HCT116 (cell line): Measurements from ENCODE around the gene HIP1. TPM values are rescaled to one million over a fixed set of nuclear protein-coding genes. Genes with fewer than 3 reads are reported as not detected.

Experiments
- ATAC-seq: fragments of 200-7000 bp; cut with Tn5 transposase; 2 replicates; pipeline ENCODE4 v1.9.1; 2020; ENCODE audit warnings: mild to moderate bottlenecking, moderate library complexity
- BruUV-seq: library from RNA; stranded (reverse); fragments of 400-500 nt; replicated peaks from 2 replicates; lab custom pipeline; 2021; lab: Mats Ljungman, UMichigan
- CTCF ChIA-PET: fragments of 300-600 bp; sonication (Branson Sonifier 250); formaldehyde crosslinking; loops from one replicate; lab custom pipeline; 2021; ENCODE audit warnings: antibody characterized with exemption; lab: Charles Lee
- POLR2A ChIA-PET: fragments of 300-600, 350-600 bp; sonication (Branson Sonifier 250); formaldehyde crosslinking; loops from one replicate; lab custom pipeline; 2021; ENCODE audit warnings: antibody characterized with exemption; lab: Charles Lee
- RAD21 ChIA-PET, 2 experiments: fragments of 300-600 bp; sonication (Branson Sonifier 250); formaldehyde crosslinking; loops; one replicate each; lab custom pipeline; 2023; ENCODE audit warnings: low total read pairs in 2 of 2; ENCODE audit not compliant: uncharacterized antibody in 2 of 2, unreplicated experiment in 2 of 2, low non-redundant PET in 1 of 2; lab: Charles Lee
- DNase-seq: peaks from one replicate; pipeline ENCODE4 v3.0.0-alpha.2; 2010; ENCODE audit warnings: low read depth, low spot score
- H2AFZ ChIP-seq: fragments of 200-600 bp; shearing (Covaris generic), sonication (generic); 2 replicates; pipeline ENCODE4 v1.6.1; 2017; ENCODE audit warnings: low read depth, mixed run types, mixed read lengths, antibody characterized with exemption, low read length; ENCODE audit not compliant: poor library complexity, severe bottlenecking
- H3K27ac ChIP-seq: 2 replicates; pipeline ENCODE4 v1.5.1; 2012; ENCODE audit warnings: low read depth, low read length
- H3K27me3 ChIP-seq: fragments of 200-600 bp; sonication (generic); 2 replicates; pipeline ENCODE4 v1.6.1; 2016; ENCODE audit warnings: mixed run types, low read length, mixed read lengths; ENCODE audit not compliant: insufficient read depth
- H3K36me3 ChIP-seq, 2 experiments: fragments of 200-500 bp in 1 of 2; fragments of 200-600 bp in 1 of 2; sonication (Bioruptor generic) in 1 of 2; sonication (generic) in 1 of 2; 2 replicates each; pipeline versions ENCODE4 v1.5.1 to v1.6.1; 2014 to 2016; ENCODE audit warnings: low read length in 2 of 2, inconsistent platforms in 1 of 2, mixed read lengths in 1 of 2, mixed run types in 1 of 2; ENCODE audit not compliant: insufficient read depth in 2 of 2, control insufficient read depth in 1 of 2
- H3K4me1 ChIP-seq, 2 experiments: fragments of 200-600 bp in 1 of 2; sonication (generic) in 1 of 2; 2 replicates each; pipeline versions ENCODE4 v1.5.1 to v1.6.1; 2012 to 2017; ENCODE audit warnings: low read length in 2 of 2, inconsistent platforms in 1 of 2, mild to moderate bottlenecking in 1 of 2, mixed read lengths in 1 of 2, mixed run types in 1 of 2, moderate library complexity in 1 of 2; ENCODE audit not compliant: insufficient read depth in 2 of 2, control insufficient read depth in 1 of 2
- H3K4me2 ChIP-seq: fragments of 200-600 bp; sonication (generic); 2 replicates; pipeline ENCODE4 v1.6.1; 2017; ENCODE audit warnings: mixed run types, low read length, mixed read lengths
- H3K4me3 ChIP-seq, 2 experiments: fragments of 200-600 bp in 1 of 2; sonication (generic) in 1 of 2; replicated peaks in 1 of 2; 2 replicates each; pipeline ENCODE4 v1.5.1; 2011 to 2016; ENCODE audit warnings: low read length in 2 of 2, control low read depth in 1 of 2, low read depth in 1 of 2, mild to moderate bottlenecking in 1 of 2, mixed read lengths in 1 of 2, mixed run types in 1 of 2
- H3K79me2 ChIP-seq: fragments of 200-600 bp; sonication (generic); 2 replicates; pipeline ENCODE4 v1.6.1; 2017; ENCODE audit warnings: mild to moderate bottlenecking, mixed run types, low read length, moderate library complexity, mixed read lengths; ENCODE audit not compliant: insufficient read depth
- H3K9ac ChIP-seq: fragments of 200-600 bp; sonication (generic); 2 replicates; pipeline ENCODE4 v1.6.1; 2016; ENCODE audit warnings: low read length, mixed read lengths
- H3K9me2 ChIP-seq: fragments of 200-600 bp; sonication (generic), shearing (Covaris generic); 2 replicates; pipeline ENCODE4 v1.6.1; 2017; ENCODE audit warnings: mixed run types, mild to moderate bottlenecking, moderate library complexity; ENCODE audit not compliant: insufficient read depth
- H3K9me3 ChIP-seq, 2 experiments: fragments of 200-500 bp in 1 of 2; fragments of 200-600 bp in 1 of 2; sonication (Bioruptor generic) in 1 of 2; sonication (generic) in 1 of 2; 2 replicates each; pipeline ENCODE4 v1.6.1; 2014 to 2017; ENCODE audit warnings: low read length in 2 of 2, mixed read lengths in 2 of 2, inconsistent platforms in 1 of 2, low read depth in 1 of 2, mild to moderate bottlenecking in 1 of 2, mixed run types in 1 of 2, moderate library complexity in 1 of 2; ENCODE audit not compliant: control insufficient read depth in 1 of 2, insufficient read depth in 1 of 2
- H4K20me1 ChIP-seq: fragments of 200-600 bp; sonication (generic), shearing (Covaris generic); 2 replicates; pipeline ENCODE4 v1.6.1; 2017; ENCODE audit warnings: mixed run types, mild to moderate bottlenecking, moderate library complexity; ENCODE audit not compliant: insufficient read depth
- CBX3 ChIP-seq: IDR thresholded peaks from 2 replicates; pipeline ENCODE4 v1.6.1; 2012; ENCODE audit warnings: low read depth
- ELF1 ChIP-seq: IDR thresholded peaks from 2 replicates; pipeline ENCODE4 v1.6.1; 2012; ENCODE audit warnings: low read depth, borderline replicate concordance
- POLR2A ChIP-seq: IDR thresholded peaks from 2 replicates; pipeline ENCODE4 v1.7.0; 2011; ENCODE audit warnings: borderline replicate concordance; ENCODE audit not compliant: insufficient read depth, insufficient read length; ENCODE audit errors: extremely low read depth
- POLR2AphosphoS5 ChIP-seq: IDR thresholded peaks from 2 replicates; pipeline ENCODE4 v1.6.1; 2011; ENCODE audit warnings: mild to moderate bottlenecking, low read depth, low read length, moderate library complexity
- RAD21 ChIP-seq: IDR thresholded peaks from 2 replicates; pipeline ENCODE4 v1.6.1; 2012; ENCODE audit warnings: low read depth, mild to moderate bottlenecking
- TCF7L2 ChIP-seq: IDR thresholded peaks from 2 replicates; pipeline ENCODE4 v1.7.0; 2011; ENCODE audit warnings: borderline replicate concordance, inconsistent platforms; ENCODE audit not compliant: insufficient read depth, insufficient read length; ENCODE audit errors: extremely low read depth
- ZBTB33 ChIP-seq: IDR thresholded peaks from 2 replicates; pipeline ENCODE4 v1.6.1; 2011; ENCODE audit warnings: mild to moderate bottlenecking, low read length, moderate library complexity; ENCODE audit not compliant: insufficient replicate concordance; ENCODE audit errors: extremely low read depth
- ZFX ChIP-seq: fragments of 450-650 bp; IDR thresholded peaks from 2 replicates; pipeline ENCODE4 v1.6.1; 2017
- intact Hi-C: fragments of 100-400 bp; cut with micrococcal nuclease; formaldehyde crosslinking; loops from 2 replicates; pipeline ENCODE4 v1.10.0; 2022
- total RNA-seq: library from RNA; stranded (reverse); gene quantifications from one replicate; pipeline ENCODE4 v1.2.1, GENCODE V29; 2021; ENCODE audit not compliant: unreplicated experiment

HIP1 gene
- total RNA-seq, 1 experiment from 2014 or later, result 22.1 TPM

- no TSS peak for BruUV-seq
- DNase-seq, result no peak
- no peak overlapping the region for H3K4me3 ChIP-seq
- no peaks in the 10 kb centered on the region for H4K20me1 ChIP-seq
- no peaks in the 10 kb centered on the region for H3K36me3 ChIP-seq
- intact Hi-C loops, result no loop called here
- H3K9ac ChIP-seq, result no peak overlapping the region
- H3K4me1 ChIP-seq, result peaks cover 4 to 16% of the 10 kb centered on the region in 2 experiments; a peak in 3 of 4 replicates
- no peaks in the 10 kb centered on the region for H3K79me2 ChIP-seq
- H2AFZ ChIP-seq, result no peak overlapping the region
- no peak for TF ChIP-seq POLR2A
- no peak overlapping the region for H3K4me2 ChIP-seq
- ChIA-PET RAD21 (no interaction called here), POLR2A (interaction anchor here (0.7 kb wide), 1 partner anchor 11 kb away, joined by 3 read pairs; no protein-coding TSS in a partner anchor), CTCF (no interaction called here)
- H3K9me2 ChIP-seq, result no peaks in the 10 kb centered on the region
- H3K27ac ChIP-seq, result no peak overlapping the region
- H3K9me3 ChIP-seq, result no peaks in the 10 kb centered on the region
- H3K27me3 ChIP-seq, result no peaks in the 10 kb centered on the region
- no peak for ATAC-seq
Observed at GRCh38 chr7:75743455-75743859, 4.7 kb upstream of the HIP1 start.

GRCh38 chr7:75740846-75741497 lies 2.2 kb upstream of the HIP1 start:
- Histone ChIP-seq H3K4me2 (no peak overlapping the region), H3K9me2 (no peaks in the 10 kb centered on the region), H3K27me3 (no peaks in the 10 kb centered on the region), H3K27ac (no peak overlapping the region), H2AFZ (no peak overlapping the region), H4K20me1 (no peaks in the 10 kb centered on the region), H3K9me3 (no peaks in the 10 kb centered on the region), H3K9ac (no peak overlapping the region), H3K79me2 (no peaks in the 10 kb centered on the region), H3K36me3 (no peaks in the 10 kb centered on the region), H3K4me3 (no peak overlapping the region), H3K4me1 (peaks cover 11 to 28% of the 10 kb centered on the region in 2 experiments)
- POLR2A ChIA-PET, result no interaction called here
- TF ChIP-seq RAD21 (no peak), CBX3 (no peak), ELF1 (no peak), TCF7L2 (no peak), ZBTB33 (no peak), POLR2AphosphoS5 (no peak), ZFX (no peak)
- DNase-seq (no peak), ATAC-seq (no peak)
- intact Hi-C loops, result no loop called here
- CTCF ChIA-PET, result no interaction called here
- RAD21 ChIA-PET, result no interaction called here
- no TSS peak for BruUV-seq
